OCI-LY7 (cell line): ENCODE data around the gene DET1. TPM values are rescaled to one million over a fixed set of nuclear protein-coding genes. Genes with fewer than 3 reads are reported as not detected.

Experiments used
- BruUV-seq: library from RNA; stranded (reverse); fragments of 400-500 nt; replicated peaks from 2 replicates; lab custom pipeline; 2021; lab: Mats Ljungman, UMichigan
- CTCF ChIA-PET: fragments of 300-600 bp; sonication (Branson Sonifier 250); formaldehyde crosslinking; loops from one replicate; lab custom pipeline; 2022; ENCODE audit warnings: antibody characterized with exemption; ENCODE audit not compliant: unreplicated experiment; lab: Charles Lee
- POLR2A ChIA-PET: fragments of 300-600 bp; sonication (Branson Sonifier 250); formaldehyde crosslinking; loops from one replicate; lab custom pipeline; 2022; ENCODE audit warnings: antibody characterized with exemption; lab: Charles Lee
- DNase-seq: peaks from one replicate; pipeline ENCODE4 v3.0.0-alpha.2; 2015; ENCODE audit warnings: low spot score
- H2AFZ ChIP-seq: fragments of 200-600 bp; sonication (generic), shearing (Covaris generic); 2 replicates; pipeline ENCODE4 v1.6.1; 2014; ENCODE audit warnings: mild to moderate bottlenecking, antibody characterized with exemption, low read length, moderate library complexity
- H3K27ac ChIP-seq: fragments of 200-600 bp; sonication (generic); 2 replicates; pipeline ENCODE4 v1.5.1; 2014; ENCODE audit warnings: mixed run types, low read depth, mild to moderate bottlenecking, moderate library complexity, low read length, inconsistent platforms; ENCODE audit not compliant: poor library complexity, severe bottlenecking
- H3K36me3 ChIP-seq: fragments of 200-600 bp; sonication (generic); 2 replicates; pipeline ENCODE4 v1.6.1; 2014; ENCODE audit warnings: mild to moderate bottlenecking, antibody characterized with exemption, low read length, moderate library complexity, mixed read lengths; ENCODE audit not compliant: insufficient read depth
- H3K4me1 ChIP-seq: fragments of 200-600 bp; sonication (generic); 2 replicates; pipeline ENCODE4 v1.5.1; 2014; ENCODE audit warnings: mild to moderate bottlenecking, low read length; ENCODE audit not compliant: insufficient read depth, poor library complexity, severe bottlenecking
- H3K4me2 ChIP-seq: fragments of 200-600 bp; sonication (generic); 2 replicates; pipeline ENCODE4 v1.6.1; 2014; ENCODE audit warnings: mild to moderate bottlenecking, low read length
- H3K4me3 ChIP-seq: fragments of 200-600 bp; sonication (generic); 2 replicates; pipeline ENCODE4 v1.5.1; 2014; ENCODE audit warnings: mild to moderate bottlenecking, low read depth, low read length; ENCODE audit not compliant: poor library complexity, severe bottlenecking
- H3K79me2 ChIP-seq: fragments of 200-600 bp; sonication (generic); 2 replicates; pipeline ENCODE4 v1.6.1; 2016; ENCODE audit warnings: low read depth, mild to moderate bottlenecking, low read length, moderate library complexity, mixed read lengths; ENCODE audit not compliant: insufficient read depth
- H3K9me2 ChIP-seq: fragments of 200-600 bp; sonication (generic); 2 replicates; pipeline ENCODE4 v1.6.1; 2016; ENCODE audit warnings: mild to moderate bottlenecking, low read length, mixed read lengths; ENCODE audit not compliant: insufficient read depth
- H3K9me3 ChIP-seq: fragments of 200-600 bp; sonication (generic); 2 replicates; pipeline ENCODE4 v1.6.1; 2014; ENCODE audit warnings: mild to moderate bottlenecking, mixed run types, low read length, mixed read lengths
- H4K20me1 ChIP-seq: fragments of 200-600 bp; sonication (generic); 2 replicates; pipeline ENCODE4 v1.6.1; 2014; ENCODE audit warnings: mild to moderate bottlenecking, antibody characterized with exemption, low read length, moderate library complexity, mixed read lengths; ENCODE audit not compliant: insufficient read depth
- EZH2phosphoT487 ChIP-seq: fragments of 200-600 bp; sonication (generic); IDR thresholded peaks from 2 replicates; pipeline ENCODE4 v1.6.1; 2018; ENCODE audit warnings: low read depth, borderline replicate concordance, mild to moderate bottlenecking, mixed run types, antibody characterized with exemption, low read length, moderate library complexity, mixed read lengths
- intact Hi-C: fragments of 100-400 bp; cut with micrococcal nuclease; formaldehyde crosslinking; loops from one replicate; pipeline ENCODE4 v1.10.0; 2022; ENCODE audit not compliant: unreplicated experiment
- total RNA-seq, 2 experiments: library from RNA; depleted of rRNA in 1 of 2; stranded (reverse); fragments of >200 nt in 1 of 2; shearing (Covaris generic) in 1 of 2; gene quantifications; 2 replicates each; pipeline ENCODE4 v1.2.3, GENCODE V29; 2014 to 2022
- TF ChIP-seq, protein P1 (sequence below): fragments of 200-600 bp; sonication (generic); conservative IDR thresholded peaks from 2 replicates; pipeline ENCODE4 v1.5.1; 2014; ENCODE audit warnings: mild to moderate bottlenecking, antibody characterized with exemption, low read length, moderate library complexity, mixed read lengths

Gene DET1
- total RNA-seq, 2 experiments from 2014 or later = 9.7 to 9.8 TPM

DNA sequence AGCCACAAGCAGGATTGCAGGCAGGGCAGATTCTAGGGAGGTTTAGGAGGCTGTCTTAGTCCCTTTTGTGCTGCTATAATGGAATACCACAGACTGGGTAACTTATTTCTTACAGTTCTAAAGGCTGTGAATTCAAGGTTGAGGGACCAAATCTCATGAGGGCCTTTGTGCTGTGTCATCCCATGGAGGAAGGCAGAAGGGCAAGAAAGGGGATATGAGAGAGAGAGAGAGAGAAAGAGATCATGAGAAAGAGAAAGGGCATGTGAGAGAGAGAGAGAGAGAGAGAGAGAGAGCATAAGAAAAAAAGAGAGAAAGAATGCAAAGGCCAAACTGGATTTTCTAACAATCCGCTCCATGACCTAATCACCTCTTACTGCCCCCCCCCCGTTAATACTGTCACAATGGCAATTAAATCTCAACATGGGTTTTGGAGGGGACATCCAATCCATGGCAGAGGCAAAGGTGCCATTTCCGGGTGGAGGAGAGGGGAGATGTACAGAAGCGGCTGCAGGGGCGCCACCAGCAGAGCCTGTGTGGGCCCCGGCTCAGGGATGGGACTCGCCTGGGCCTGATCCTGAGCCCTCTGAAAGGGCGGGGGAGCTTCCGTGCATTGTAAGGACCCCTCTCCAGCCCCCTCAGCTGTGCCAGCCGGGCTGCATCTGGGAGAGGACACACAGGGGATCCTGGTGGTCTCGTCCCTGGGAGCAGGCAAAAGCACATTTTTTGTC lies 58.5 kb downstream of the DET1 start:
- Histone ChIP-seq H3K4me2 (no peak overlapping the region), H3K9me3 (no peaks in the 10 kb centered on the region), H4K20me1 (no peaks in the 10 kb centered on the region), H3K36me3 (no peaks in the 10 kb centered on the region), H2AFZ (no peak overlapping the region), H3K4me1 (no peaks in the 10 kb centered on the region), H3K79me2 (no peaks in the 10 kb centered on the region), H3K9me2 (no peaks in the 10 kb centered on the region), H3K4me3 (no peak overlapping the region), H3K27ac (no peak overlapping the region)
- no peak for DNase-seq
- no TSS peak for BruUV-seq
- TF ChIP-seq, protein P1, sequence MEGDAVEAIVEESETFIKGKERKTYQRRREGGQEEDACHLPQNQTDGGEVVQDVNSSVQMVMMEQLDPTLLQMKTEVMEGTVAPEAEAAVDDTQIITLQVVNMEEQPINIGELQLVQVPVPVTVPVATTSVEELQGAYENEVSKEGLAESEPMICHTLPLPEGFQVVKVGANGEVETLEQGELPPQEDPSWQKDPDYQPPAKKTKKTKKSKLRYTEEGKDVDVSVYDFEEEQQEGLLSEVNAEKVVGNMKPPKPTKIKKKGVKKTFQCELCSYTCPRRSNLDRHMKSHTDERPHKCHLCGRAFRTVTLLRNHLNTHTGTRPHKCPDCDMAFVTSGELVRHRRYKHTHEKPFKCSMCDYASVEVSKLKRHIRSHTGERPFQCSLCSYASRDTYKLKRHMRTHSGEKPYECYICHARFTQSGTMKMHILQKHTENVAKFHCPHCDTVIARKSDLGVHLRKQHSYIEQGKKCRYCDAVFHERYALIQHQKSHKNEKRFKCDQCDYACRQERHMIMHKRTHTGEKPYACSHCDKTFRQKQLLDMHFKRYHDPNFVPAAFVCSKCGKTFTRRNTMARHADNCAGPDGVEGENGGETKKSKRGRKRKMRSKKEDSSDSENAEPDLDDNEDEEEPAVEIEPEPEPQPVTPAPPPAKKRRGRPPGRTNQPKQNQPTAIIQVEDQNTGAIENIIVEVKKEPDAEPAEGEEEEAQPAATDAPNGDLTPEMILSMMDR = no peak
- no peak for TF ChIP-seq EZH2phosphoT487
- intact Hi-C loops = no loop called here
- CTCF ChIA-PET = interaction anchor here (0.6 kb wide), 1 partner anchor 355 kb away, joined by 3 read pairs; no protein-coding TSS in a partner anchor
- POLR2A ChIA-PET = no interaction called here

DNA sequence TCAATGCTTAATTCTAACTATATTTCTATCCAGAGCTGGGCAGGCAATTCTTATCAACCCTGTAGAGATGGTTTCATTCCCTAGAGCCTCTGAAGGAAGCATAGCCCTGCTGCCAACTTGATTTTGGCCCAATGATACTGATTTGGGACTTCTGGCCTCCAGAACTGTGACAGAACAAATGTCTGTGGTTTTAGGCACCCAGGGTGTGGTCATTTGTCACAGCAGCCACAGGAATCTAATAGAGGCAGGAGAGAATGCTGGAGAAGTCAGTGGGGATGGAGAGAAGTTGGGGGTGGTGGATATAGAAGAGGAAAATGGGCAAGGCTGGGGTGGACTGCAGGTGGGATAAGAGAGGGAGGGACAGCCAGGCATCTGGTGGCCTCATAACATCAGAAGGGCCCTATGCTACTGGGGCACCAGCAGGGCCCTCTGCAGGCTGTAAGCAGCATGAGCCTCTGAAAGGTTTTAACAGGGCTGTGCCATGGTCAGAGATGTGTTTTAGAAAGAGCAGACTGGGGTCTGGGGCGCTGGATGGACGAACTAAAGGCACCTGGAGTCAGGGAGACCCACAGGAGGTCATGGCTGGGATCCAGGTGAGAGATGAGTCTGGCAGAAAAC lies 59.2 kb downstream of the DET1 start:
- no TSS peak for BruUV-seq
- Histone ChIP-seq H3K36me3 (no peaks in the 10 kb centered on the region), H3K9me3 (no peaks in the 10 kb centered on the region), H3K9me2 (no peaks in the 10 kb centered on the region), H3K4me3 (no peak overlapping the region), H2AFZ (no peak overlapping the region), H3K4me1 (no peaks in the 10 kb centered on the region), H3K27ac (no peak overlapping the region), H3K4me2 (no peak overlapping the region), H4K20me1 (no peaks in the 10 kb centered on the region), H3K79me2 (no peaks in the 10 kb centered on the region)
- DNase-seq = no peak
- ChIA-PET CTCF (no interaction called here), POLR2A (no interaction called here)
- intact Hi-C loops = no loop called here
- no peak for TF ChIP-seq EZH2phosphoT487
- TF ChIP-seq, protein P1 = no peak
